K562 (cell line): ENCODE measurements around the gene SGMS1. TPM values are rescaled to one million over a fixed set of nuclear protein-coding genes. Genes with fewer than 3 reads are reported as not detected.

Experiments used
- ATAC-seq: fragments of 200-7000 bp; cut with Tn5 transposase; 3 replicates; pipeline ENCODE4 v1.9.1; 2020; ENCODE audit warnings: moderate library complexity
- BruUV-seq: library from RNA; stranded (reverse); fragments of 400-500 nt; replicated peaks from 2 replicates; lab custom pipeline; 2021; lab: Mats Ljungman, UMichigan
- CTCF ChIA-PET: fragments of 300-600 bp; formaldehyde crosslinking; extraction: SDS; loops from one replicate; lab custom pipeline; 2021; ENCODE audit warnings: low intra/inter-chr PET ratio; lab: Yijun Ruan, JAX
- POLR2A ChIA-PET: fragments of 300-600, 350-650 bp; sonication (Branson Sonifier 250); formaldehyde crosslinking; extraction: SDS; loops from one replicate; lab custom pipeline; 2021; ENCODE audit warnings: antibody characterized with exemption, inconsistent platforms; lab: Yijun Ruan, JAX
- DNase-seq, 4 experiments: peaks; one replicate each; pipeline versions ENCODE4 v3.0.0 to v3.0.0-alpha.2; 2011 to 2018; ENCODE audit warnings: low spot score in 3 of 4, mixed read lengths in 3 of 4; ENCODE audit errors: extremely low read depth in 1 of 4
- FAIRE-seq: peaks from 2 replicates; lab custom pipeline; 2011; peaks lifted over from hg19 to GRCh38; lab: Jason Lieb, UNC
- H2AFZ ChIP-seq: 2 replicates; pipeline ENCODE4 v1.6.0; 2011; ENCODE audit warnings: low read depth, low read length, control low read depth, inconsistent platforms
- H3K27ac ChIP-seq: fragments of 200-600 bp; 3 replicates; pipeline ENCODE4 v1.8.0; 2011; ENCODE audit warnings: low read depth, mild to moderate bottlenecking, control low read depth, inconsistent platforms, low read length, moderate library complexity, mixed read lengths; ENCODE audit errors: extremely low read depth
- H3K27me3 ChIP-seq, 2 experiments: fragments of 300-600 bp in 1 of 2; 2 replicates in 1 of 2; 3 replicates in 1 of 2; pipeline versions ENCODE4 v1.6.0 to v1.8.0; 2011; ENCODE audit warnings: inconsistent platforms in 2 of 2, low read length in 2 of 2, mild to moderate bottlenecking in 1 of 2, mixed read lengths in 1 of 2, moderate library complexity in 1 of 2; ENCODE audit not compliant: control insufficient read depth in 2 of 2, insufficient read depth in 2 of 2
- H3K36me3 ChIP-seq: fragments of 300-600 bp; 3 replicates; pipeline ENCODE4 v1.8.0; 2011; ENCODE audit warnings: mild to moderate bottlenecking, low read length, inconsistent platforms; ENCODE audit not compliant: control insufficient read depth, insufficient read depth
- H3K4me1 ChIP-seq, 2 experiments: fragments of 200-600 bp in 1 of 2; replicated peaks in 1 of 2; 2 replicates in 1 of 2; 3 replicates in 1 of 2; pipeline versions ENCODE4 v1.5.1 to v1.8.0; 2011; ENCODE audit warnings: inconsistent platforms in 2 of 2, low read length in 2 of 2, mild to moderate bottlenecking in 1 of 2, mixed read lengths in 1 of 2, moderate library complexity in 1 of 2; ENCODE audit not compliant: control insufficient read depth in 2 of 2, insufficient read depth in 2 of 2
- H3K4me2 ChIP-seq: 2 replicates; pipeline ENCODE4 v1.6.1; 2011; ENCODE audit warnings: low read length, control low read depth, inconsistent platforms, mixed read lengths; ENCODE audit not compliant: insufficient read depth
- H3K4me3 ChIP-seq: fragments of 200-600 bp; sonication (generic), shearing (Covaris generic); 2 replicates; pipeline ENCODE4 v1.5.1; 2016; ENCODE audit warnings: control low read depth, inconsistent platforms
- H3K79me2 ChIP-seq: fragments of 200-600 bp; 3 replicates; pipeline ENCODE4 v1.8.0; 2011; ENCODE audit warnings: low read length, inconsistent platforms; ENCODE audit not compliant: control insufficient read depth, insufficient read depth
- H3K9ac ChIP-seq, 2 experiments: 2 replicates each; pipeline versions ENCODE4 v1.6.0 to v1.6.1; 2011; ENCODE audit warnings: low read depth in 2 of 2, low read length in 2 of 2, control low read depth in 1 of 2, inconsistent platforms in 1 of 2, mild to moderate bottlenecking in 1 of 2, mixed read lengths in 1 of 2; ENCODE audit not compliant: insufficient read depth in 1 of 2
- H3K9me1 ChIP-seq: one replicate; pipeline ENCODE4 v1.6.0; 2011; ENCODE audit warnings: inconsistent platforms, mild to moderate bottlenecking, low read length, moderate library complexity; ENCODE audit not compliant: control insufficient read depth, insufficient read depth
- H3K9me3 ChIP-seq: replicated peaks from 2 replicates; pipeline ENCODE4 v1.5.1; 2011; ENCODE audit warnings: low read depth, low read length, inconsistent platforms; ENCODE audit not compliant: control insufficient read depth, insufficient read depth
- H4K20me1 ChIP-seq: replicated peaks from 2 replicates; pipeline ENCODE4 v1.6.1; 2011; ENCODE audit warnings: low read length, inconsistent platforms, mixed read lengths; ENCODE audit not compliant: control insufficient read depth, insufficient read depth
- ETS2 ChIP-seq: IDR thresholded peaks from 2 replicates; pipeline ENCODE4 v1.6.1; 2016; ENCODE audit warnings: borderline replicate concordance, missing genetic modification characterization, mild to moderate bottlenecking, moderate library complexity, missing compliant biosample characterization; ENCODE audit not compliant: poor library complexity, severe bottlenecking
- ETV1 ChIP-seq: fragments of 450-650 bp; conservative IDR thresholded peaks from 2 replicates; pipeline ENCODE4 v1.6.1; 2016; ENCODE audit warnings: missing genetic modification characterization, control low read depth, low read depth, missing compliant biosample characterization
- MAZ ChIP-seq, 2 experiments: fragments of 450-650 bp in 1 of 2; sonication (generic) in 1 of 2; formaldehyde crosslinking; IDR thresholded peaks in 1 of 2; conservative IDR thresholded peaks in 1 of 2; 2 replicates each; pipeline versions ENCODE4 v1.4.0 to v1.5.0; 2020; ENCODE audit warnings: mild to moderate bottlenecking in 1 of 2, missing genetic modification reagents in 1 of 2
- MTA1 ChIP-seq: fragments of 450-650 bp; IDR thresholded peaks from 2 replicates; pipeline ENCODE4 v1.6.1; 2017; ENCODE audit warnings: borderline replicate concordance
- YBX1 ChIP-seq: fragments of 450-650 bp; IDR thresholded peaks from 2 replicates; pipeline ENCODE4 v1.7.1; 2016; ENCODE audit warnings: mild to moderate bottlenecking
- ZNF444 ChIP-seq: fragments of 250-450 bp; sonication (Bioruptor Pico); IDR thresholded peaks from 2 replicates; pipeline ENCODE4 v1.4.0; 2020; ENCODE audit warnings: mild to moderate bottlenecking, moderate library complexity
- WGBS: fragments of 100-300 bp; shearing (Covaris generic); methylation state at CpG from one replicate; pipeline ENCODE4 v1.1.6; 2016; ENCODE audit warnings: low coverage, mixed read lengths; ENCODE audit not compliant: insufficient coverage; ENCODE audit errors: missing lambda C conversion rate; 5-methylcytosine and 5-hydroxymethylcytosine counted together
- in situ Hi-C: fragments of 300-500 bp; cut with MboI; formaldehyde crosslinking; loops from 4 replicates; pipeline ENCODE4 v1.15.0; 2018; ENCODE audit warnings: inconsistent platforms, mixed read lengths
- intact Hi-C: fragments of 100-400 bp; cut with micrococcal nuclease; formaldehyde crosslinking; loops from 2 replicates; pipeline ENCODE4 v1.14.2; 2022
- polyA plus RNA-seq, 8 experiments: library from polyadenylated mRNA; depleted of rRNA in 4 of 8; stranded (reverse) in 5 of 8; unstranded in 3 of 8; fragments of >200 nt; fragmentation: Nextera tagmentation in 2 of 8; fragmentation: Illumina TruSeq in 1 of 8; extraction: Ambion mirVana in 2 of 8; extraction: Trizol in 1 of 8; gene quantifications; 2 replicates each; pipeline versions ENCODE4 v1.2.1 to v1.2.3, GENCODE V29; 2011 to 2014; ENCODE audit warnings: inconsistent platforms in 1 of 8, missing spikeins in 1 of 8
- total RNA-seq, 7 experiments: library from RNA; depleted of rRNA in 6 of 7; stranded (reverse); fragments of >200 nt in 6 of 7; fragmentation: Illumina TruSeq in 2 of 7; extraction: Trizol in 2 of 7; gene quantifications; 2 replicates each; pipeline versions ENCODE4 v1.2.1 to v1.2.3, GENCODE V29; 2011 to 2021; ENCODE audit warnings: low replicate concordance in 1 of 7
- TF ChIP-seq, protein P1 (sequence below), 2 experiments: fragments of 200-800 bp in 1 of 2; sonication (Bioruptor generic) in 1 of 2; sonication (generic) in 1 of 2; formaldehyde crosslinking in 1 of 2; IDR thresholded peaks in 1 of 2; conservative IDR thresholded peaks in 1 of 2; 2 replicates each; pipeline versions ENCODE4 v1.5.0 to v1.6.1; 2016 to 2020; ENCODE audit warnings: missing compliant biosample characterization in 1 of 2, missing genetic modification characterization in 1 of 2, missing genetic modification reagents in 1 of 2
- TF ChIP-seq, protein P2 (sequence below): fragments of 250-450 bp; sonication (Bioruptor Pico); IDR thresholded peaks from 2 replicates; pipeline ENCODE4 v1.5.0; 2021
- TF ChIP-seq, protein P3 (sequence below), 2 experiments: fragments of 450-650 bp; conservative IDR thresholded peaks; 2 replicates each; pipeline ENCODE4 v1.6.1; 2017; ENCODE audit warnings: mild to moderate bottlenecking in 2 of 2, moderate library complexity in 2 of 2
- TF ChIP-seq, protein P4 (sequence below): IDR thresholded peaks from 2 replicates; pipeline ENCODE4 v1.6.1; 2011; ENCODE audit not compliant: insufficient read length; ENCODE audit errors: extremely low read depth

The SGMS1 gene
- total and polyA plus RNA-seq, 9 of the 15 experiments (the other 6 are each of a cell fraction or from before 2014, with no cell fraction given), result 22.6 to 232 (median 82.2) TPM

DNA sequence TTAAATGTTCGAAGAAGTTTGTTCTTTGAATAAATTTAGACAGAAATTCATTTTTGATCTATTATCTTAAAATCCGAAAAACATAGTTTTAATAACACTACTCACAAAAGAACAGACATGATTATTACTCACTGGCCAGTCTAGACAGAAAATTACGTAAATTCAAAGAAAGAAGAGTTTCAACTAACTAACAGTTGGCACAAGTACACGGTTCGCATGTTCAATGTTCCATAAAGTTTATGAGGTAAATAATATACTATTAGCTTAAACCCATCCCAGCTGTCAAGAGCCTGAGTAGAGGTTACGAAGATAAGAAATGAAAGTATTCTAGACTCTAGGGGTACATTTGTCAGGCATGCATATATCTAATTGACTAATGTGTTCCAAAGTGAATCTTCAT, 220.7 kb downstream of the SGMS1 start:
- H3K4me2 ChIP-seq, result no peak overlapping the region
- H3K27me3 ChIP-seq, result no peaks in the 10 kb centered on the region
- CTCF ChIA-PET, result no interaction called here
- WGBS, result 83% methylated on average over 6 of the region's 6 CpGs
- H3K4me3 ChIP-seq, result no peak overlapping the region
- in situ Hi-C loops (no loop called here), intact Hi-C loops (no loop called here)
- H3K79me2 ChIP-seq, result peaks cover 99% of the 10 kb centered on the region
- H4K20me1 ChIP-seq, result peaks cover 21% of the 10 kb centered on the region; the same call in 1 of the 2 replicates
- no peak for FAIRE-seq
- no peak overlapping the region for H3K9ac ChIP-seq
- no peaks in the 10 kb centered on the region for H3K9me3 ChIP-seq
- TF ChIP-seq MTA1, result no peak
- DNase-seq, result no peak
- no peak overlapping the region for H3K27ac ChIP-seq
- H2AFZ ChIP-seq, result no peak overlapping the region
- POLR2A ChIA-PET, result interaction anchor here (1.0 kb wide), 1 partner anchor 9 kb away, joined by 5 read pairs; no protein-coding TSS in a partner anchor
- H3K4me1 ChIP-seq, result peaks cover 13 to 35% of the 10 kb centered on the region in 2 experiments; a peak in 4 of 5 replicates
- ATAC-seq, result no peak
- H3K36me3 ChIP-seq, result peaks cover 33% of the 10 kb centered on the region
- BruUV-seq, result no TSS peak
- no peaks in the 10 kb centered on the region for H3K9me1 ChIP-seq

DNA sequence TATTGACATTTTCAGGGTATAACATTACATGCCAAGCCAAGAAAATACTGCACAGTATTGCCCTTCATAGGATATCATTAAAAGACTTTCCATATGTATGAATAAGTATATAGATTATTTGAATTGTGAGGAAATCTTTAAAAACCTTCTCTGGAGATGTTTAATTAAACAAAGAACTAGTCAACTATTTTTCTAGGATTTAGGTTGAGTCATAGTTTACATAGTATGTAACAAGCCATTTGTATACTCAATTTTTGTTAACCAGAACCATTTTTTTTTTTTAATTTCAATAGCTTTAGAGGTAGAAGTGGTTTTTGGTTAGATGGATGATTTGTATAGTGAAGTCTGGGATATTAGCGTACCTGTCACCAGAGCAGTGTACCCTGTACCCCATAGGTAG, 221.3 kb downstream of the SGMS1 start:
- FAIRE-seq, result no peak
- Histone ChIP-seq H3K36me3 (peaks cover 27% of the 10 kb centered on the region), H3K9ac (no peak overlapping the region), H4K20me1 (peaks cover 24% of the 10 kb centered on the region), H3K4me1 (peaks cover 15 to 31% of the 10 kb centered on the region in 2 experiments; a peak in 4 of 5 replicates), H3K4me3 (no peak overlapping the region), H3K4me2 (no peak overlapping the region), H3K9me3 (no peaks in the 10 kb centered on the region), H3K79me2 (peaks cover 99% of the 10 kb centered on the region), H3K27ac (no peak overlapping the region), H3K27me3 (no peaks in the 10 kb centered on the region), H3K9me1 (no peaks in the 10 kb centered on the region), H2AFZ (no peak overlapping the region)
- ChIA-PET CTCF (no interaction called here), POLR2A (interaction anchor here (0.7 to 1.0 kb wide), 2 partner anchors 10 to 194 kb away, joined by 3 to 5 read pairs; no protein-coding TSS in a partner anchor)
- BruUV-seq, result no TSS peak
- ATAC-seq, result no peak
- intact Hi-C loops (no loop called here), in situ Hi-C loops (no loop called here)
- DNase-seq, result no peak
- 100% methylated on average over 1 of the region's 1 CpG for WGBS
- TF ChIP-seq ETV1 (tag) (no peak), YBX1 (no peak), ETS2 (tag) (no peak), ZNF444 (CRISPR knock-in tag) (no peak), MAZ (CRISPR knock-in tag; conservative IDR thresholded peaks at IDR 0.05 in 1 of 2, IDR thresholded peaks at IDR 0.05 in 1 of 2) (no peak)
- TF ChIP-seq, protein P1, sequence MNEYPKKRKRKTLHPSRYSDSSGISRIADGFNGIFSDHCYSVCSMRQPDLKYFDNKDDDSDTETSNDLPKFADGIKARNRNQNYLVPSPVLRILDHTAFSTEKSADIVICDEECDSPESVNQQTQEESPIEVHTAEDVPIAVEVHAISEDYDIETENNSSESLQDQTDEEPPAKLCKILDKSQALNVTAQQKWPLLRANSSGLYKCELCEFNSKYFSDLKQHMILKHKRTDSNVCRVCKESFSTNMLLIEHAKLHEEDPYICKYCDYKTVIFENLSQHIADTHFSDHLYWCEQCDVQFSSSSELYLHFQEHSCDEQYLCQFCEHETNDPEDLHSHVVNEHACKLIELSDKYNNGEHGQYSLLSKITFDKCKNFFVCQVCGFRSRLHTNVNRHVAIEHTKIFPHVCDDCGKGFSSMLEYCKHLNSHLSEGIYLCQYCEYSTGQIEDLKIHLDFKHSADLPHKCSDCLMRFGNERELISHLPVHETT (CRISPR knock-in tag; conservative IDR thresholded peaks at IDR 0.05 in 1 of 2, IDR thresholded peaks at IDR 0.05 in 1 of 2), result no peak
- TF ChIP-seq, protein P2, sequence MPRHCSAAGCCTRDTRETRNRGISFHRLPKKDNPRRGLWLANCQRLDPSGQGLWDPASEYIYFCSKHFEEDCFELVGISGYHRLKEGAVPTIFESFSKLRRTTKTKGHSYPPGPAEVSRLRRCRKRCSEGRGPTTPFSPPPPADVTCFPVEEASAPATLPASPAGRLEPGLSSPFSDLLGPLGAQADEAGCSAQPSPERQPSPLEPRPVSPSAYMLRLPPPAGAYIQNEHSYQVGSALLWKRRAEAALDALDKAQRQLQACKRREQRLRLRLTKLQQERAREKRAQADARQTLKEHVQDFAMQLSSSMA (CRISPR knock-in tag), result no peak
- TF ChIP-seq, protein P3, sequence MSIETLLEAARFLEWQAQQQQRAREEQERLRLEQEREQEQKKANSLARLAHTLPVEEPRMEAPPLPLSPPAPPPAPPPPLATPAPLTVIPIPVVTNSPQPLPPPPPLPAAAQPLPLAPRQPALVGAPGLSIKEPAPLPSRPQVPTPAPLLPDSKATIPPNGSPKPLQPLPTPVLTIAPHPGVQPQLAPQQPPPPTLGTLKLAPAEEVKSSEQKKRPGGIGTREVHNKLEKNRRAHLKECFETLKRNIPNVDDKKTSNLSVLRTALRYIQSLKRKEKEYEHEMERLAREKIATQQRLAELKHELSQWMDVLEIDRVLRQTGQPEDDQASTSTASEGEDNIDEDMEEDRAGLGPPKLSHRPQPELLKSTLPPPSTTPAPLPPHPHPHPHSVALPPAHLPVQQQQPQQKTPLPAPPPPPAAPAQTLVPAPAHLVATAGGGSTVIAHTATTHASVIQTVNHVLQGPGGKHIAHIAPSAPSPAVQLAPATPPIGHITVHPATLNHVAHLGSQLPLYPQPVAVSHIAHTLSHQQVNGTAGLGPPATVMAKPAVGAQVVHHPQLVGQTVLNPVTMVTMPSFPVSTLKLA (conservative IDR thresholded peaks at IDR 0.05), result no peak
- TF ChIP-seq, protein P4, sequence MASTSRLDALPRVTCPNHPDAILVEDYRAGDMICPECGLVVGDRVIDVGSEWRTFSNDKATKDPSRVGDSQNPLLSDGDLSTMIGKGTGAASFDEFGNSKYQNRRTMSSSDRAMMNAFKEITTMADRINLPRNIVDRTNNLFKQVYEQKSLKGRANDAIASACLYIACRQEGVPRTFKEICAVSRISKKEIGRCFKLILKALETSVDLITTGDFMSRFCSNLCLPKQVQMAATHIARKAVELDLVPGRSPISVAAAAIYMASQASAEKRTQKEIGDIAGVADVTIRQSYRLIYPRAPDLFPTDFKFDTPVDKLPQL, result no peak
